Osteocyte (in vitro differentiated cells): ENCODE measurements around the gene TMX3. TPM values are rescaled to one million over a fixed set of nuclear protein-coding genes. Genes with fewer than 3 reads are reported as not detected.

Experiments
- DNase-seq: peaks from one replicate; pipeline ENCODE4 v3.0.0; 2021; ENCODE audit warnings: mixed read lengths; ENCODE audit not compliant: unreplicated experiment; ENCODE audit errors: extremely low spot score
- H3K27ac Mint-ChIP-seq: one replicate; pipeline ENCODE4 v1.8.0; 2021; ENCODE audit warnings: mild to moderate bottlenecking, mixed read lengths; ENCODE audit not compliant: unreplicated experiment
- H3K27me3 Mint-ChIP-seq: one replicate; pipeline ENCODE4 v1.8.0; 2021; ENCODE audit warnings: mixed read lengths; ENCODE audit not compliant: unreplicated experiment
- H3K36me3 Mint-ChIP-seq: one replicate; pipeline ENCODE4 v1.8.0; 2021; ENCODE audit warnings: mixed read lengths; ENCODE audit not compliant: unreplicated experiment
- H3K4me1 Mint-ChIP-seq: one replicate; pipeline ENCODE4 v1.8.0; 2021; ENCODE audit warnings: mixed read lengths; ENCODE audit not compliant: unreplicated experiment
- H3K4me3 Mint-ChIP-seq: one replicate; pipeline ENCODE4 v1.8.0; 2021; ENCODE audit warnings: mild to moderate bottlenecking, moderate library complexity, mixed read lengths; ENCODE audit not compliant: unreplicated experiment
- H3K9me3 Mint-ChIP-seq: one replicate; pipeline ENCODE4 v1.8.0; 2021; ENCODE audit warnings: mixed read lengths; ENCODE audit not compliant: unreplicated experiment
- CTCF ChIP-seq: fragments of 200-600 bp; sonication (generic); IDR thresholded peaks from 2 replicates; pipeline ENCODE4 v1.5.0; 2021; ENCODE audit warnings: antibody characterized with exemption, mild to moderate bottlenecking, moderate library complexity
- total RNA-seq: library from RNA; stranded (reverse); gene quantifications from 2 replicates; pipeline ENCODE4 v1.2.1, GENCODE V29; 2021

The TMX3 gene
- total RNA-seq, 1 donor from 2014 or later = 78.4 TPM

GRCh38 chr18:68735483-68736343 lies 20.8 kb upstream of the TMX3 start:
- Mint-ChIP-seq H3K4me3 (peak overlapping the region; percentile 36), H3K9me3 (no peaks in the 10 kb centered on the region), H3K27me3 (no peaks in the 10 kb centered on the region), H3K36me3 (no peaks in the 10 kb centered on the region), H3K4me1 (peaks cover 18% of the 10 kb centered on the region), H3K27ac (peak overlapping the region; percentile 36)
- DNase-seq = no peak
- TF ChIP-seq CTCF = peak; percentile 81

DNA sequence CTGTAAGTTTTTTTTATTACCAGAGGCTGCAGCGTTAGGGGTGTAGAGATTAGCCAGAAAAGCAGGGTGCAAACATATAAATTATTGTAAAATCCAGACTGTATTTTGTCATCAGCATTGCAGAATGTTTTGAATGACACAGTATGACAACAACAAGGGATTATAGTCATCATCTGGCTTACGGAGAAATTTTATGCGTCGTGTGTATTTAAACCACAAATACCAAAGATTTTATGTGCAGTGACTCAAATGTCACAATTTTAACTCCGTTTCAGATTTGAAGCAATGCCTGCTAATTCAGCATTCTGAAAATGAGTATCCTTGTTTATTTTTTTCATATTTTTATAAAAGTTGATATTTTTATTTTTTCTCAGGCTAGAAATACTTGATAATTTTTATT lies 19.4 kb upstream of the TMX3 start:
- Mint-ChIP-seq H3K9me3 (no peaks in the 10 kb centered on the region), H3K27ac (peak overlapping the region; percentile 21), H3K4me3 (no peak overlapping the region), H3K4me1 (peaks cover 18% of the 10 kb centered on the region), H3K36me3 (no peaks in the 10 kb centered on the region), H3K27me3 (no peaks in the 10 kb centered on the region)
- DNase-seq = no peak
- TF ChIP-seq CTCF = no peak

- TF ChIP-seq CTCF = no peak
- Mint-ChIP-seq H3K27ac (no peak overlapping the region), H3K4me1 (peaks cover 18% of the 10 kb centered on the region), H3K27me3 (no peaks in the 10 kb centered on the region), H3K36me3 (no peaks in the 10 kb centered on the region), H3K9me3 (no peaks in the 10 kb centered on the region), H3K4me3 (no peak overlapping the region)
- no peak for DNase-seq
Measured at GRCh38 chr18:68733707-68734106, 18.8 kb upstream of the TMX3 start.

GRCh38 chr18:68728081-68728700 lies 13.3 kb upstream of the TMX3 start:
- no peaks in the 10 kb centered on the region for H3K4me1 Mint-ChIP-seq
- H3K36me3 Mint-ChIP-seq = no peaks in the 10 kb centered on the region
- H3K27ac Mint-ChIP-seq = no peak overlapping the region
- H3K9me3 Mint-ChIP-seq = peaks cover 3% of the 10 kb centered on the region
- no peak for TF ChIP-seq CTCF
- DNase-seq = no peak
- H3K4me3 Mint-ChIP-seq = no peak overlapping the region
- H3K27me3 Mint-ChIP-seq = no peaks in the 10 kb centered on the region

- no peak for TF ChIP-seq CTCF
- DNase-seq = no peak
Measured at GRCh38 chr18:68727506-68727905, 12.6 kb upstream of the TMX3 start.

More at GRCh38 chr18:68727506-68727905, 12.6 kb upstream of the TMX3 start:
- no peaks in the 10 kb centered on the region for H3K4me1 Mint-ChIP-seq
- H3K4me3 Mint-ChIP-seq = no peak overlapping the region
- no peak overlapping the region for H3K27ac Mint-ChIP-seq
- peaks cover 3% of the 10 kb centered on the region for H3K9me3 Mint-ChIP-seq
- no peaks in the 10 kb centered on the region for H3K27me3 Mint-ChIP-seq
- no peaks in the 10 kb centered on the region for H3K36me3 Mint-ChIP-seq
